ENCODE results near the gene FRMD4B.

GRCh38 chr3:69410301-69410700 is 24.4 kb upstream of the FRMD4B start:
- TF ChIP-seq POLR2A (IDR thresholded peaks at IDR 0.05; ENCODE audit: low read depth, low read length) (no peak), POLR2AphosphoS5 (IDR thresholded peaks at IDR 0.05; ENCODE audit: low read depth, low read length) (no peak), TAF1 (IDR thresholded peaks at IDR 0.05; ENCODE audit: low read depth, low read length) (no peak), POU2F2 (IDR thresholded peaks at IDR 0.05; ENCODE audit: low read depth, low read length) (no peak)
